ENCODE results near the gene TLL1. TPM values are rescaled to one million over a fixed set of nuclear protein-coding genes. Genes with fewer than 3 reads are reported as not detected.
A peak's percentile ranks its signal among the peaks of the same experiment; 100 is the strongest.

TLL1 gene
- total RNA-seq = 14.3 TPM

- intact Hi-C loops (cut with DNase I) = no loop called here
- DNase-seq (ENCODE audit: low spot score) = no peak
- no peak for ATAC-seq
Measured at GRCh38 chr4:165872461-165873297, at the start of gene TLL1. Gene TLL1, plus strand, starts transcription at chr4:165873237. Its CDS starts 668 bp downstream, at chr4:165873905.

DNA sequence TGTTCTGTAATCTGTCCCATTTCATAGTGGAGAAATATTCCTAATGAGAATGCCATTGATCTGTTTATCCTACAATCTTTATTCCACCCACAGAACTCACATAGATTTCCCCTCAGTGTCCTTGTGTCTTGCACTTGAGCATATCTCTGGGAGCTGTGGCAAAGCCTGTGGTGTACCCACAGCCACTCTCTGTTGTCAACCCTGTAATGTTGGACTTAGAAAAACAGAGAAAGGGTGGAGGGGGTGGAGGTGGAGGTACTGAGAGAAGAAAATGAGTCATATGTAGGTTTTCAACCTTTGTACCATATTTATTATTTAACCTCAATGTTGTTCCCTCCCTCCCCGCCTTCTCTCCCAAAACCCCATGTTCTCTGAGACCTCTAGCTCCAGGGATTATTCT, 46.9 kb upstream of the TLL1 start:
- DNase-seq (ENCODE audit: low spot score) = no peak
- intact Hi-C loops (cut with DNase I) = no loop called here
- ATAC-seq = no peak

DNA sequence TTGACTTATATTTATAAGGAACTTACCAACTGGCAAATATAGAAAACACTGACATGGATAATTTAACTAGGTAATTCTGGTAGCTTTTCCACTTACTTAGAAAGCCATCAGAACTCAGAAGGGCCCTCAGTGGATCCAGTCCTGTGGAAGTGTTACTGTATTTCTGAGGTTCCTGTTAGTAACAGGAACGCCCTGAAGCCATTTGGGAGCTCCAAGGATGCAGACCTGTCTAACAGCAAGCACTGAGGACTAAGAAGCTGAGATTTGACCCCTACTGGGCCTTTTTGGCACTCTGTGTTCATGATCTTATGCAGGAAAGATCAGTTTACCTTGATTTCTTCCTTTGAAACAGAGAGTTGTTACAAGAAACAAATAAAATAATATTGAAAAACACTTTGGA, 46.0 kb upstream of the TLL1 start:
- no peak for DNase-seq (ENCODE audit: low spot score)
- intact Hi-C loops (cut with DNase I) = no loop called here
- no peak for ATAC-seq

DNA sequence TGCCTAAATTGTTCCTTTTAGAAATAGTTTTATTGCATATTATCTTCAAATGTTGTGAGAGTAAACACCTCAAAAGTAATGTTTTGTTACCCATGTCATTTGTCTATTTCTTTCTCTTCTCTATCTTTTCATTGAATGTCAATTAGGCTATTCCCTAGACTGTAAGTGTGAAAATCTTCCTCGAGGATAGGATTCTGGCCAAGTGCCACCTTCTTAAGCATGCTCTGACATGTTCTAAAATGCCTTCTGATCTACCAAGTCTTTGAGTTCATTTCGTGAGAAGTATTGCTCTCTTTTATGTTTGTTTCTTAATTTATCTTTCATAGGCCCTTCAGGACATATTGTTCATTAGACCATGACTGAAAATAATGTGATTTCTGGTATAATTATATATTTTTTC, 44.1 kb upstream of the TLL1 start:
- intact Hi-C loops (cut with DNase I) = no loop called here
- no peak for ATAC-seq
- no peak for DNase-seq (ENCODE audit: low spot score)

GRCh38 chr4:165834116-165834515, 38.9 kb upstream of the TLL1 start:
- intact Hi-C loops (cut with DNase I) = no loop called here
- ATAC-seq (no peak), DNase-seq (ENCODE audit: low spot score) (no peak)

- intact Hi-C loops (cut with DNase I) = no loop called here
- ATAC-seq (no peak), DNase-seq (ENCODE audit: low spot score) (no peak)
Measured at GRCh38 chr4:165838575-165838974, 34.5 kb upstream of the TLL1 start.

DNA sequence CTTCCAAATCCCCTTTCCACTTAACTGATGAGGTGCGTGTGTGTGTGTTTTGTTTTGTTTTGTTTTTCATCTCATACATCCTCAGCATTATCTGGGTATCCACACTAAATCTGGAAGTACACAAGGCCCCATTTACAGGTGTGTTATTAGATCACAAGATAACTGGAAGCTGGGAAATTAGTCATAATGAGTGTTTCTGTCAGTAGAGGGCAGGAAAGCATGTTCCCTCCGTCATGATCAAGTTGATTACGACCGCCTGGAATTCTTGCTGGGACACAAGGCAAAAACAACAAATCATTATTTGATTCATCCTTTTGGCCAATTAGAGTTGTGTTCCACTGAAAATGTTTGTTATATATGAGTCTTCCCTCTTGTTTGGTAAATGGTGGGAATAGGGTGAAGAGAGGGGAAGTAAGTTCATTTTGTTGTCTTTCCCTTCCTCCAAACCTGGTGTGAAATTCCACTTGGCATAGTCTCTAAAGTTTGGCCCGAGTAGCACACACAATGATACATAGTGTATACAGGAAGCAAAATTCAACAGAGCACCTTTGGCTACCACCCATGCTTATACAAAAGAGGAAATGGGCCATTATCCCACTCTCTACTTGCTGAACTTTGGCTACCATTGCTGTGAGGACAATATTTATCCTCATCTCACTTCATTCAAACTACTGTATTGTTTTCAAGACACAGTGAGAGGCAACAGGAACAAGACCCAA, 33.3 kb upstream of the TLL1 start:
- no peak for DNase-seq (ENCODE audit: low spot score)
- ATAC-seq = no peak
- intact Hi-C loops (cut with DNase I) = no loop called here

- no peak for ATAC-seq
- intact Hi-C loops (cut with DNase I) = no loop called here
- no peak for DNase-seq (ENCODE audit: low spot score)
Measured at GRCh38 chr4:165842684-165843083, 30.4 kb upstream of the TLL1 start.

DNA sequence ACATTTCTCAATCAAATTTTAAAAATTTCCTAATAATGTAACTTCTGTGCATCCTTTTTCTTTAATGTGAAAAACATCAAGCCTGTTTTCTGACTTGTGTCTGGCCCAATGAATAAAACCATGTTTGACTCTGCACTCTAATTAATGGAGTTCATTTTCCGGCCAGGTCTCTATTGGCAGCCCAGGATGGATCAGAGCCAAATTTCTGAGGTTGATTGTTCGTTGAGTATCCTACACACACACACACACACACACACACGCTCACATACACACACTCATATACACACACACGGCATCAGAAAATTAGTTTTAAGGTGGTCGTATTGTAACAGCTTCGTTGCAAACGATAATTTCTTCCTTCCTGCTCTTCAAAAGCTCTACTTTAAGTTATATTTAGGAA, 28.9 kb upstream of the TLL1 start:
- DNase-seq (ENCODE audit: low spot score) = no peak
- intact Hi-C loops (cut with DNase I) = no loop called here
- ATAC-seq = no peak

DNA sequence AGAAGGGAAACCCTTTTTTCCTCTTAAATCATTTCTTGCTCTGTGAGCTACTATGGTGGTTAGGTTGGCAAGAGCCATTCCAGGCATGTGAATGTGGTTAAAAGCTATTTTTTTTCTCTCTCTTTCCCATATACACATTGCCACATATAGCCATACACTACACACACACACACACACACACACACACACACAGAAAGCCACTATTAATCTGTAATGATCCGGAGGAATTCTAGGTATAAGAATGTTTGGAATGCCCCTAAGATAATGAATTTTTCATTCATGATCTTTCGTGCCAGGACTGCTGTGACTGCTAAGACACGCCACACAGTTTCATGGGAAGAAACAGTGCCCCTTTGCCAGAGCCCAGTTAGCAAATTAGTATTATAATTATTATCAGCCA, 21.8 kb upstream of the TLL1 start:
- DNase-seq (ENCODE audit: low spot score) (no peak), ATAC-seq (no peak)
- intact Hi-C loops (cut with DNase I) = no loop called here

GRCh38 chr4:165855191-165855590, 17.8 kb upstream of the TLL1 start:
- intact Hi-C loops (cut with DNase I) = no loop called here

GRCh38 chr4:165861363-165861762, 11.7 kb upstream of the TLL1 start:
- DNase-seq (ENCODE audit: low spot score) (no peak), ATAC-seq (no peak)
- intact Hi-C loops (cut with DNase I) = no loop called here

More at GRCh38 chr4:165855191-165855590, 17.8 kb upstream of the TLL1 start:
- DNase-seq (ENCODE audit: low spot score) (no peak), ATAC-seq (no peak)

DNA sequence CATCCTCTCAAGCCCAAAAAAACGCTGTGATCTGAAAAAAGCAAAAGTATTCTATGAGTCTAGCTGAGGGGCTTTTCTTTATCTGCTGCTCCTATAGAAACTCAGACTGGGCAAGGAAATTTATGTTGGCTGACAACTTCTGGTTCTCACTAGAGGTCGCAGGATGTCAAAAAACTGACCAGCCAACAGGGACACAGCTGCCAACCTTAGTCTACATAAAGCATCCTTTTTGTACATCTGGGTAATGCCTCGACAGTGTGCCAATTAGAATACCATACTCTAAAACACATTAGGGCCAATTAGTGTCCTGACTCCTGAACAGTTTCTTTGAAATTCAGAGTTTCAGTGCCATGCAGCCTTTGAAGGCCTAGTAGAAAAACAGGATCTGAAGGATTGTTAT, 8.8 kb upstream of the TLL1 start:
- ATAC-seq = no peak

DNA sequence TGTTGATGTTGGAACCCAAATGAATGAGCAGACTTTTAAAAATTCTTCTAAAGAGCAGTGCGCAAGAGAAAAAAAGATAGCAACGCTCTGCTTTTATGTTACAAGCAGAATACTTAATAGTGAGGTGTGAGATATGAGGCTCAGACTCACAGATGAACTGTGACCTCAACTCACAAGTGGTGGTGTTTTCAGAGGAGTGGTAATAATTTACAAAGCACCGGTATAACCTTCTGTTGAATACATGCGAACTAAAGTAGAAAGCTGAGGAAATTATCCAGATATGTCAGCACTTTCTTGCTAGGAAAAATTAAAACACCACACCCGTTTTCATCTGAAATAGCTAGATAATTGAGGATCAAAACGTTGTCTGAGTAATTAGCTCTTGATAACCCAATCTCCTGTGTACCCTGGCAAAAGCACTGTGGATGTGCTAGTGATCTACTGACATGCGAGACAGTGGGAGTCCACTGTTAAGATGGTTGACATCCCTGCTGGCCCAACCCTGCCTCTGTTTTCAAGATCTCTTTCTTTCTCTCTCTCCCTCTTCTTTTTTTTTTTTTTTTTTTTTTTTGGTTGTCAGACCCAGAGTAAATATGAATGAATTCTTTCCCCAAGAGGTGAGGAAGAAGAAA, 6.9 kb upstream of the TLL1 start:
- intact Hi-C loops (cut with DNase I) = no loop called here
- DNase-seq (ENCODE audit: low spot score) (no peak), ATAC-seq (no peak)

More for the DNA sequence above, 8.8 kb upstream of the TLL1 start:
- no peak for DNase-seq (ENCODE audit: low spot score)
- intact Hi-C loops (cut with DNase I) = no loop called here

- DNase-seq (ENCODE audit: low spot score) (no peak), ATAC-seq (no peak)
- intact Hi-C loops (cut with DNase I) = no loop called here
Measured at GRCh38 chr4:165867961-165868360, 5.1 kb upstream of the TLL1 start.

- DNase-seq (ENCODE audit: low spot score) (peak; percentile 66), ATAC-seq (peak; percentile 48)
- intact Hi-C loops (cut with DNase I) = no loop called here
Measured at GRCh38 chr4:165873298-165874071, 448 bp downstream of the TLL1 start.

DNA sequence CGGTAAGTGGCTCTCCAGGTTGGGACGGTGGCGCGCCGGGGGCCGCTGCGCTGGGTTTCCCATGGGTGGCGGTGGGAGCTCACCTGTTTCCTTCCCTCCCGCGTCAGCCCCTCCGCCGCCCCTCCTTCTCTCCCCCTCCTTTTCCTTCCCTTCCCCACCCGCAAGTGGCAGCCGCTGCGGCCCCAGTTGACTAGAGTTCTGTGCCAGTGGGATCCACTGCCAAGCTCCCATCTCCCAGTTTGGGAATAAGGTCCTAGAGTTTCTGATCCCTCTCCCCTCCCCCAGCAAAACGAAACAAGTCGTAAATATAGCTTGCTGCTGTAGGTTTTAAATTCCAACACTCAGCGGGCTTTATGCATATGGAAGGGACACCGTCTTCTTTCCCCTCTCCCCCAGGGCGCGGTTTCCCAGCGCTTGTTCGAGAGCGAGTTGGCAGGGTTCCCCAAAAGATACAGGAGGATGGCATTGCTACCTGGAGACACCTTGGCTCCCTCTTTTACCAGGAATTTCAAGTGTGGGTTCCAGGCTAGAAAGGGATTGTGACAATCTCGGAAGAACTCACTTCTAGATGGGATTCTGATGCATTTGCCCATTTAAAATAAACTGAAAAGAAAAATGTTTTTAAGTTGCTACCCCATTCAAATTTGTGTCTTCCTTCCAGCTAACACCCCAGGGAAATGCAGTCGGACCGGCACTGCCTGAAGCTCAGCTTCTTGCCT, 1.2 kb downstream of the TLL1 start:
- DNase-seq (ENCODE audit: low spot score) = no peak
- ATAC-seq = peak; percentile 25
- intact Hi-C loops (cut with DNase I) = no loop called here

GRCh38 chr4:165874791-165875371, 1.8 kb downstream of the TLL1 start:
- intact Hi-C loops (cut with DNase I) = loop anchor here (5.0 kb wide), 1 partner anchor 372 kb away; no protein-coding TSS in a partner anchor
- DNase-seq (ENCODE audit: low spot score) (peak; percentile 56), ATAC-seq (peak; percentile 76)

Measured in sciatic nerve (tissue), 2 donors.